ENCODE data around the gene CEP131.

DNA sequence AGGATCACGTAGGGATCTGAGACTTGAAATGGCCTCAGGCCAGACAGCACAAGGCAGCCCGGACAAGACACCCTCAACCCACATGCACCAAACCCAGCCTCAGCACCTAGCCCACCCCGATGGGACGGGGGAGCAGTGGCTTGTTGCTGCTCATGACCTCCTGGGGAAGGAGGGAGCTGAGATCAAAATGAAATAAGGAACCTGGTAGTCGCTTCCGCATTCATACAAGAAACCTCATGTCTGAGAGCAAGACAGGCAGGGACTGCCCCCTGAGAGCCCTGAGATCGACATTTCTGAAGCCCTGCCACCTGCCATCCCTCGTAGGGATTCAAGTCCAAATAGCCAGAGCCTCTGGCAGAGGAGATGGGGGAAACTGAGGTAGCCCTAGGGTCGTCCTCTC lies 5.7 kb upstream of the CEP131 start:
- TF ChIP-seq EZH2phosphoT487 (IDR thresholded peaks at IDR 0.05; ENCODE audit: low read length): no peak
- TF ChIP-seq, protein P1, sequence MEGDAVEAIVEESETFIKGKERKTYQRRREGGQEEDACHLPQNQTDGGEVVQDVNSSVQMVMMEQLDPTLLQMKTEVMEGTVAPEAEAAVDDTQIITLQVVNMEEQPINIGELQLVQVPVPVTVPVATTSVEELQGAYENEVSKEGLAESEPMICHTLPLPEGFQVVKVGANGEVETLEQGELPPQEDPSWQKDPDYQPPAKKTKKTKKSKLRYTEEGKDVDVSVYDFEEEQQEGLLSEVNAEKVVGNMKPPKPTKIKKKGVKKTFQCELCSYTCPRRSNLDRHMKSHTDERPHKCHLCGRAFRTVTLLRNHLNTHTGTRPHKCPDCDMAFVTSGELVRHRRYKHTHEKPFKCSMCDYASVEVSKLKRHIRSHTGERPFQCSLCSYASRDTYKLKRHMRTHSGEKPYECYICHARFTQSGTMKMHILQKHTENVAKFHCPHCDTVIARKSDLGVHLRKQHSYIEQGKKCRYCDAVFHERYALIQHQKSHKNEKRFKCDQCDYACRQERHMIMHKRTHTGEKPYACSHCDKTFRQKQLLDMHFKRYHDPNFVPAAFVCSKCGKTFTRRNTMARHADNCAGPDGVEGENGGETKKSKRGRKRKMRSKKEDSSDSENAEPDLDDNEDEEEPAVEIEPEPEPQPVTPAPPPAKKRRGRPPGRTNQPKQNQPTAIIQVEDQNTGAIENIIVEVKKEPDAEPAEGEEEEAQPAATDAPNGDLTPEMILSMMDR (IDR thresholded peaks at IDR 0.05; ENCODE audit: low read length): no peak
- no peak for TF ChIP-seq EZH2 (optimal IDR thresholded peaks at IDR 0.05; ENCODE audit: low read depth, low read length)
